Progenitor cell of endocrine pancreas (in vitro differentiated cells): ENCODE measurements around the gene BTNL3. TPM values are rescaled to one million over a fixed set of nuclear protein-coding genes. Genes with fewer than 3 reads are reported as not detected.
"Not testable (repeated sequence)": the region's sequence is repeated elsewhere in the genome, so short reads cannot be mapped to it uniquely, and the experiment has no call there.

Source experiments
- DNase-seq: peaks from one replicate; pipeline ENCODE4 v3.0.0; 2021; ENCODE audit warnings: low spot score; ENCODE audit not compliant: unreplicated experiment
- H3K27ac Mint-ChIP-seq: 2 replicates; pipeline ENCODE4 v1.8.0; 2021; ENCODE audit warnings: mild to moderate bottlenecking, moderate library complexity, mixed read lengths
- H3K27me3 Mint-ChIP-seq: 2 replicates; pipeline ENCODE4 v1.8.0; 2021; ENCODE audit warnings: mixed read lengths
- H3K36me3 Mint-ChIP-seq: 2 replicates; pipeline ENCODE4 v1.8.0; 2022; ENCODE audit warnings: mixed read lengths; ENCODE audit not compliant: insufficient read depth
- H3K4me1 Mint-ChIP-seq: 2 replicates; pipeline ENCODE4 v1.8.0; 2021; ENCODE audit warnings: low read depth, mixed read lengths
- H3K4me3 Mint-ChIP-seq: 2 replicates; pipeline ENCODE4 v1.8.0; 2021; ENCODE audit warnings: low read depth, mild to moderate bottlenecking, moderate library complexity, mixed read lengths
- H3K9me3 Mint-ChIP-seq: 2 replicates; pipeline ENCODE4 v1.8.0; 2021; ENCODE audit warnings: low read depth, mixed read lengths
- total RNA-seq: library from RNA; stranded (reverse); gene quantifications from 2 replicates; pipeline ENCODE4 v1.2.1, GENCODE V29; 2021
- TF ChIP-seq, protein P1 (sequence below): fragments of 200-600 bp; sonication (generic); IDR thresholded peaks from one replicate; pipeline ENCODE4 v1.5.0; 2021; ENCODE audit warnings: antibody characterized with exemption, mild to moderate bottlenecking; ENCODE audit not compliant: unreplicated experiment

Gene BTNL3
- total RNA-seq, 1 donor from 2014 or later, result not detected

DNA sequence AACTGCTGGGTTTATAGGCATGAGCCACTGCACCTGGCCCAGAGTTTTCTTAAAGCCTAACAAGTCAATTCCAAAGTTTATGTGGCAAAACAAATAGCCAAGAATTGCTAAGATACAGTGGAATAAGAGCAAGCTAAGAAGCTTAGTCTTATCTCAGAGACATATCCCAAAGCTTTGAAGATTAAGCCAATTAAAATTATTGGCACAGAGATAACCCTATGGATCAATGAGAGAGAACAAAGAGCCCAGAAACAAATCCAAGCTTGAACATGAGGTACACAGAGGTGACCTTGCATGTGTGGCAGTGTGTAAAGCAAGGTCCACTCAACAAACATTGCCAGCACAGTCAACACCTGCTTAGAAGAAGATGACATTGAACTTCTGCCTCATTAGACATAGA is 13.3 kb downstream of the BTNL3 start:
- no peak overlapping the region for H3K27ac Mint-ChIP-seq
- no peaks in the 10 kb centered on the region for H3K9me3 Mint-ChIP-seq
- no peaks in the 10 kb centered on the region for H3K4me1 Mint-ChIP-seq
- TF ChIP-seq, protein P1, sequence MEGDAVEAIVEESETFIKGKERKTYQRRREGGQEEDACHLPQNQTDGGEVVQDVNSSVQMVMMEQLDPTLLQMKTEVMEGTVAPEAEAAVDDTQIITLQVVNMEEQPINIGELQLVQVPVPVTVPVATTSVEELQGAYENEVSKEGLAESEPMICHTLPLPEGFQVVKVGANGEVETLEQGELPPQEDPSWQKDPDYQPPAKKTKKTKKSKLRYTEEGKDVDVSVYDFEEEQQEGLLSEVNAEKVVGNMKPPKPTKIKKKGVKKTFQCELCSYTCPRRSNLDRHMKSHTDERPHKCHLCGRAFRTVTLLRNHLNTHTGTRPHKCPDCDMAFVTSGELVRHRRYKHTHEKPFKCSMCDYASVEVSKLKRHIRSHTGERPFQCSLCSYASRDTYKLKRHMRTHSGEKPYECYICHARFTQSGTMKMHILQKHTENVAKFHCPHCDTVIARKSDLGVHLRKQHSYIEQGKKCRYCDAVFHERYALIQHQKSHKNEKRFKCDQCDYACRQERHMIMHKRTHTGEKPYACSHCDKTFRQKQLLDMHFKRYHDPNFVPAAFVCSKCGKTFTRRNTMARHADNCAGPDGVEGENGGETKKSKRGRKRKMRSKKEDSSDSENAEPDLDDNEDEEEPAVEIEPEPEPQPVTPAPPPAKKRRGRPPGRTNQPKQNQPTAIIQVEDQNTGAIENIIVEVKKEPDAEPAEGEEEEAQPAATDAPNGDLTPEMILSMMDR, result no peak
- H3K27me3 Mint-ChIP-seq, result peaks cover 33% of the 10 kb centered on the region
- DNase-seq, result no peak
- no peak overlapping the region for H3K4me3 Mint-ChIP-seq
- no peaks in the 10 kb centered on the region for H3K36me3 Mint-ChIP-seq

DNA sequence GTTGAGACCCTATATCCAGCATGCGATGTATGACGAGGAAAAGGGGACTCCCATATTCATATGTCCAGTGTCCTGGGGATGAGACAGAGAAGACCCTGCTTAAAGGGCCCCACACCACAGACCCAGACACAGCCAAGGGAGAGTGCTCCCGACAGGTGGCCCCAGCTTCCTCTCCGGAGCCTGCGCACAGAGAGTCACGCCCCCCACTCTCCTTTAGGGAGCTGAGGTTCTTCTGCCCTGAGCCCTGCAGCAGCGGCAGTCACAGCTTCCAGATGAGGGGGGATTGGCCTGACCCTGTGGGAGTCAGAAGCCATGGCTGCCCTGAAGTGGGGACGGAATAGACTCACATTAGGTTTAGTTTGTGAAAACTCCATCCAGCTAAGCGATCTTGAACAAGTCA is 17.1 kb downstream of the BTNL3 start:
- no peak for DNase-seq
- TF ChIP-seq, protein P1, result no peak
- Mint-ChIP-seq H3K9me3 (no peaks in the 10 kb centered on the region), H3K4me3 (no peak overlapping the region), H3K4me1 (no peaks in the 10 kb centered on the region), H3K27me3 (peaks cover 32% of the 10 kb centered on the region), H3K27ac (no peak overlapping the region), H3K36me3 (no peaks in the 10 kb centered on the region)

DNA sequence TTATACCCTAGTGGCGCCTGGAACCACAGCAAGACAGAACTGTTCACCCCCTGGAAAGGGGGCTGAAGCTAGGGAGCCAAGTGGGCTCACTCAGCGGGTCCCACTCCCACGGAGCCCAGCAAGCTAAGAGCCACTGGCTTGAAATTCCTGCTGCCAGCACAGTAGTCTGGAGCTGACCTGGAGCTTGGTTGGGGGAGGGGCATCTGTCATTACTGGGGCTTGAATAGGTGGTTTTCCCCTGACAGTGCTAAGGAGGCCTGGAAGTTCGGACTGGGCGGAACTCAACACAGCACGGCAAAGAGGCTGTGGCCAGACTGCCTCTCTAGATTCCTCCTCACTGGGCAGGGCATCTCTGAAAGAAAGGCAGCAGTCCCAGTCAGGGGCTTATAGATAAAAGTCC is 19.5 kb downstream of the BTNL3 start:
- Mint-ChIP-seq H3K27me3 (peaks cover 39% of the 10 kb centered on the region), H3K9me3 (no peaks in the 10 kb centered on the region), H3K36me3 (no peaks in the 10 kb centered on the region), H3K27ac (no peak overlapping the region), H3K4me1 (no peaks in the 10 kb centered on the region), H3K4me3 (no peak overlapping the region)
- TF ChIP-seq, protein P1, result no peak
- DNase-seq, result no peak

DNA sequence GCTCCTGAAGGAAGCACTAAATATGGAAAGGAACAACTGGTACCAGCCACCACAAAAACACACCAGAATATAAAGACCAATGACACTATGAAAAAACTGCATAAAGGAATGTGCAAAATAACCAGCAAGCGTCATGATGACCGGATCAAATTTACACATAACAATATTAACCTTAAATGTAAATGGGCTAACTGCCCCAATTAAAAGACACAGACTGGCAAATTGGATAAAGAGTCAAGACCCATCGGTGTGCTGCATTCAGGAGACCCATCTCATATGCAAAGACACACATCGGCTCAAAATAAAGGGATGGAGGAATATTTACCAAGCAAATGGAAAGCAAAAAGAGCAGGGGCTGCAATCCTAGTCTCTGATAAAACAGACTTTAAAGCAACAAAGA is 21.4 kb downstream of the BTNL3 start:
- not testable (repeated sequence) for H3K36me3 Mint-ChIP-seq, H3K4me3 Mint-ChIP-seq, H3K27ac Mint-ChIP-seq, H3K9me3 Mint-ChIP-seq, H3K4me1 Mint-ChIP-seq, DNase-seq
- H3K27me3 Mint-ChIP-seq, result peaks cover 37% of the 10 kb centered on the region

DNA sequence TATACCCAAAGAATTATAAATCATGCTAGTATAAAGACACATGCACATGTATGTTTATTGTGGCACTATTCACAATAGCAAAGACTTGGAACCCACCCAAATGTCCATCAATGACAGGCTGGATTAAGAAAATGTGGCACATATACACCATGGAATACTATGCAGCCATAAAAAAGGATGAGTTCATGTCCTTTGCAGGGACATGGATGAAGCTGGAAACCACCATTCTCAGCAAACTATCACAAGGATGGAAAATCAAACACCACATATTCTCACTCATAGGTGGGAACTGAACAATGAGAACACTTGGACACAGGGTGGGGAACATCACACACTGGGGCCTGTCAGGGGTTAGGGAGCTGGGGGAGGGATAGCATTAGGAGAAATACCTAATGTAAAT is 26.0 kb downstream of the BTNL3 start:
- not testable (repeated sequence) for H3K9me3 Mint-ChIP-seq, DNase-seq, H3K27ac Mint-ChIP-seq, H3K36me3 Mint-ChIP-seq, H3K4me1 Mint-ChIP-seq, H3K4me3 Mint-ChIP-seq
- H3K27me3 Mint-ChIP-seq, result peaks cover 31% of the 10 kb centered on the region

DNA sequence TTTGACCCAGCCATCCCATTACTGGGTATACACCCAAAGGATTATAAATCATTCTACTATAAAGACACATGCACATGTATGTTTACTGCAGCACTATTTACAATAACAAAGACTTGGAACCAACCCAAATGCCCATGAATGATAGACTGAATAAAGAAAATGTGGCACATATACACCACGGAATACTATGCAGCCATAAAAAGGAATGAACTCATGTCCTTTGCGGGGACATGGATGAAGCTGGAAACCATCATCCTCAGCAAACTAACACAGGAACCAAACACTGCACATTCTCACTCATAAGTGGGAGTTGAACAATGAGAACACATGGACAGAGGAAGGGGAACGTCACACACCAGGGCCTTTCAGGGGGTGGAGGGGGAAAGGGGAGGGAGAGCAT is 28.8 kb downstream of the BTNL3 start:
- H3K4me3 Mint-ChIP-seq, H3K27ac Mint-ChIP-seq, H3K36me3 Mint-ChIP-seq, H3K4me1 Mint-ChIP-seq, DNase-seq, H3K9me3 Mint-ChIP-seq: not testable (repeated sequence)
- H3K27me3 Mint-ChIP-seq, result peaks cover 36% of the 10 kb centered on the region

DNA sequence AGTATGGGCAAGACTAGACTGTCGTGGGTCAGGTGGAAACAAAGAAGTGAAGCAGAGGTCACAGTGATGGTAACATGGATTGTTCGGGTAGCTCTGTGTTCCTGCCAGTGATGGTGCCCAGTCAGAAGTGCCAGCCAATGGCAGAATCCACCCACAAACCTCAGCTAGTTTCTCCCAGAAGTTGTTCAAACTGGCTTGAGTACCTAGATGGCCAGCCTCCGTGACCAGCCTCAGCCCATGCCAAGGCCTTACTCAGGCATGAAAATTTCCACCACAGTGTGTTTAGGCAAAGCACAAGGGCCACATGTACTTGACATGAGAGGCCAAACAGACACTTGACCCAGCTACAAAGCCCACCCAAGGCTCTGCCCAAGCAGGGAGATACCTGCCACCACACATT is 32.0 kb downstream of the BTNL3 start:
- no peak overlapping the region for H3K27ac Mint-ChIP-seq
- peaks cover 39% of the 10 kb centered on the region for H3K27me3 Mint-ChIP-seq
- no peak for DNase-seq
- TF ChIP-seq, protein P1, result no peak
- no peaks in the 10 kb centered on the region for H3K4me1 Mint-ChIP-seq
- no peak overlapping the region for H3K4me3 Mint-ChIP-seq
- no peaks in the 10 kb centered on the region for H3K36me3 Mint-ChIP-seq
- H3K9me3 Mint-ChIP-seq, result peaks cover 10% of the 10 kb centered on the region
